NCI-H82 (cell line): Measurements from ENCODE around the gene MNAT1.
"Not testable (repeated sequence)": the region's sequence is repeated elsewhere in the genome, so short reads cannot be mapped to it uniquely, and the experiment has no call there.

Experiments used
- DNase-seq: peaks from one replicate; lab custom pipeline; 2025; lab: John Stamatoyannopoulos, UW

The MNAT1 gene

DNA sequence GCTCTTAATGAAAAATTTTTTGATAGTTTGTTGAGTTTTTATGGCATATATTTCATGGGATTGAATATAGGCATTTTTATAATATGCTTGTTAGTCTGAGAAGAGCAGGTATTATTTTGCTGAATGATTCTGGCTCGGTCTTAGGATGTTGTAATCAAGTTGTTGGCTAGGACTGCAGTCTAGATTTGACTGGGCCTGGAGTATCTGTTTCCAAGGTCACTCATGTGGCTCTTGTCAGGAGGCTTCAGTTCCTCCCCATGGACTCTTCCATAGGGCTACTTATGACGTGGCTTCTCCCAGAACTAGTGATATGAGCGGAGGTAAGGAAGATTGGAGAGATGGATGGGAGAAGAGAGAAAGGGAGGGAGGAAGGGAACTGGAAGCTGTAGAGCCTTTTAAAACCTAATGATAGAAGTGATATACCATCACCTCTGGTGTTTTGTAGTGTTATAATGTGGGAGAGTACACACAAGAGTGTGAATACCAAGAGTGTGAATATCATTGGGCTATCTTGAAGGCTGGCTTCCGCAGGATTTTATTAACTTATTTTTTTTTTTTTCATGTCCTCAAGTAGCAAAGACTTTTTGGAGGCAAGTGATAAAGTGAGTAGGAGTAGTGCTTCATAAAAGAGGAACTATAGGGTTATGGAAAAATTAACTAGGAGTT is 4.4 kb downstream of the MNAT1 start:
- no peak for DNase-seq

DNA sequence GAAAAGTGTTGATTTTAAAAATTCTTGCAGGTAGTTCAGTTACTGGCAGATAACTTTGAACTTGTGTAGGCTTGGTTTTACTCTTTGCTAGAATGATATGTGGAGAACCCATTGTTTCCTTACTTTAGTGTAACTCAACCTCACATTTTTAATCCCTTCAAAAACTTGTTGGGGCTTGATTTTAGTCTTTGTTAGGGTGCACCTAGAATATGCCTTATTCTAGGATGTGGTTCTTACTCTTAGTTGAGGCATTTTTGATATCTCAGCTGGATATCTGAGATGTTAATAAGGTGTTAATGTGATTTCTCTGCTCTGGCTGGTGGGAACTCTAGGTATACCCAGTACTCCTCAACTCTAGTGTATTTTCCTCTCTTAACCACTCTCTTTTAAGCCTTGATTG is 10.0 kb downstream of the MNAT1 start:
- no peak for DNase-seq

DNA sequence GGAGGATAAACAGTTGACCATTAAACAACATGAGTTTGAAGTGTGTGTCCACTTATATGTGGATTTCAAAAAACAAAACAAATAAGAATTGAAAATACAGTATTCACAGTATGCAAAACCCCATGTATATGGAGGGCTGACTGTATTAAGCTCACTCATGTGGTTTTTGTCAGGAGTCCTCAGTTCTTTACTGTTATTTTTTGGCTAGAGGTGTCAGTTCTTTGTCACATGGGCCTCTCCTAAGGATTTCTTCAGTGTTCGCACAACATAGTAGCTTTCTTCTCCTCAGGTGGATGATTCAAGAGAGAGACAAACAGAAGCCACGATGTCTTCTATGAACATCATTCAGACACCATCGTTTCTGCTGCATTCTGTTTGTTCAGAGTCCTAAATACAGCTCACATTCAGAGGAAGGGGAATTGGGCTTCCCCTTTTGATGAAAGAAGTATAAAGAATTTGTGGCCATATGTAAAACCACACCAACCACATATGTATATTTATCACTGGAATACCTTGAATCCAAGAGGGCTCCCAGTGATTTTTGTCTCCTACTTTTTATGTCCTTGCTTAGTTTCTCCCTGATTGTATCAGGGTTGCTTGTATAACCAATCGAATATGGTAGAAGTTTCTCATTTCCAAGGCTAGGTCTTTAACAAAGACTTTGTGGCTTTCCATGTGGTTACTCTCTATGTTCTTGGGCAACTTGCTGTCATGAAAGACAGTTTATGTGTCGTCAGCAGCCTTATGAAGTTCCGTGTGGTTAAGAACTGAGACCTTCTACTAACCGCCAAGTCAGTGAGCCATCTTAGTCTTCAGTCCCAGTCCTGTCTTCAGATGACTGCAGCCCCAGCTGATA is 18.9 kb downstream of the MNAT1 start:
- no peak for DNase-seq

DNA sequence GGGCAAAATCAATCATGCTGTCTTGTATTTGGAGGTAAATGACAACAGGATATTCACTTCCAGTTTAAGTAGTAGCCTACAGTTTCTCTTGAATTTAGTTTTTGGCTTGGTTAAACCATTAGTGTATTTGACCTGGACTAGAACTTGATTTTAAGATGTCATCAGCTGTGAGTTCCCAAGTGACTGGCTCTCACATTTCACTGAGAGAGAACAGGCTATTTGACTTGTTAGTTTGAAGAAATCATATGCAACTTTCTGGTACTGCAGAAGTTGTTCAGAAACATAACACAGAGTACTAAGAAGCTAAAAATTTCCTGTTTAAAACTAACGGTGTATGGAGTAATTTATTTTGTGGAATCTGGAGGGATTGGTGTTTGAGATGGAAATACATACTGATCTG is 22.3 kb downstream of the MNAT1 start:
- no peak for DNase-seq

DNA sequence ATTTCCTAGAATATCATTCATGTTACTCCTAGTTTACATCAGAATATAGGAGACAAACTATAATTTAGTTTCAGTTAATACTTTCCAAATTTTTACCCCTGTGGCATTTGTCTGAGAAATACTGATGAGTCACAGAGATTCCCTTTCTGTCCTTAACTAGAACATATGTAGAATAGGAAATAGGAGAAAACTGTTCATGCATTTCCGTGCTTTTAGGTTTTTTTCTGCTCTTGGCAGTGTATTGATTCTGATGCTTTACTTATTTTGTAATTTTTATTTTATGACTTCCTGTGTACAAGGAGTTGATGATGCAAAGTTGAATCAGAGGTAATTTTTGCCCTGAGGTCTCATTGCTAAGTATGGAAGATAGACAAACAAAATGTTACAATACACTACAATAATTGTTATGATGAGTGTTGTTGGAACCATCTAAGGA is 23.0 kb downstream of the MNAT1 start:
- DNase-seq, result no peak

DNA sequence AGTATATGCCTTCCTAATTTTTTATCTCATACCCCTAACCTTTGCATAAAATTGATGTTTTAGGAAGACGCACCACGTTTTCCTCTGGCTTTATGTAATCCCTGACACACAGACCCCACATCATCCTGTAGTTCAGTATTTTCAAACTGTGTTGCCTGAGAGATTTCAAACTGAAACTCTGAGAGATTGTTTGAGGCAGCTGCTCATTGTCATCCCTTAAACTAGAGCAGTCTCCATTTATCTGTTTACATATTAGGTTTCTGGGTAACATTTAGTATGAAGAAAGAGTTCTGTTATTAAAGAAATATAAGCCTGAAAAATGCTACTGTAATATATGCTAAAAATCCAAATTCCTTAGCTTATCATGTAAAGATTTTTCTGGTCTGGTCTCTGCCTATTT is 24.3 kb downstream of the MNAT1 start:
- DNase-seq, result no peak

DNA sequence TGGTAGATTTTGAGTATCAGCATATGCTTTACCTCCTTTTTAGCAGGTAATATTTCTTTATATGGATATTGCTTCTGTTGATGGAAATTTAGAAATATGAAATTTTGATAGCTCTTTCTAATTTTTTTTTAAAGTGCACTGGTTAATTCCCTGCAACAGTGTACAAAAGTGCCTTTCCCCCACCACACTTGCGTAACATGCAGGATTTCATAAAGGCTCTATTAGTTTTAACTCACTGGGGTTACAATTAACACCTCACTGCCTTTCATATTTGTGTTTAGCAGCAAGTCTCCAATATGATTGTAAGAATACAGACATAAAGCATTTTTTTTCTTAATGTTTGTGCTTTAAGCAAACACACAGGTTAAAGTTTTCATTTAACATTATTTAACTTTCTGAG is 25.6 kb downstream of the MNAT1 start:
- DNase-seq, result no peak

DNA sequence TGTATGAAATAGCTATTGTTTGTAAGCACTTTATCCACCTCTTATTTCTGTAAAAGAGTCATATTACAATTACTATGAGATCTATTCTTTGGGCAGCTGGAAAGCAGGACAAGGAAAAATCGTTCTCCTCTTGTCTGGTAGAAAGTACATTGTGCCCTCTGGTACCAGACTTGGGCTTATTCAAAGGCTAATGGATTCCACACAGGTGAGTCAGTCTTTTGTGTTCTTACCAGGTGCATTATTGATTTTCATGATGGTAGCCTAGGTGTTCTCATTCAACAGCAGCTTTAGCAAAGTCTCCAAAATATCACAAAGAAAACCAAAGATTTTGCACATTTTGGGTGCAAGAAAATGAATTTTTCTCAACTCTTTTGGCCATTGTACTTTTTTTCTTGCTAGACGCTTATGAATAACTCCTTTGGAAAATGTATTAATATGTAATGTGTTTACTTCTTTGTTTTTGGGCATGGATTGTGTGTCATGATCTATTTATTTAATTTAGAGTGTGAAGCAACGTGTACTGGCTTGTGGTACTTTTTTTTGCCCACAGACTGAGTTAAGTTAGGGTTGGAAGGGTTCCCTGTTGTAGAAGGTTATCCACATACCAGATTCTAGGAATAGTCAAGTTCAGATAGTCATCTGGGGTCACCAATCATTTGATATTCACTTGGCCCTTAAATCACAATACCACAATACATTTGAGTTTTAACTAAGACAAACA is 26.2 kb downstream of the MNAT1 start:
- DNase-seq, result no peak

DNA sequence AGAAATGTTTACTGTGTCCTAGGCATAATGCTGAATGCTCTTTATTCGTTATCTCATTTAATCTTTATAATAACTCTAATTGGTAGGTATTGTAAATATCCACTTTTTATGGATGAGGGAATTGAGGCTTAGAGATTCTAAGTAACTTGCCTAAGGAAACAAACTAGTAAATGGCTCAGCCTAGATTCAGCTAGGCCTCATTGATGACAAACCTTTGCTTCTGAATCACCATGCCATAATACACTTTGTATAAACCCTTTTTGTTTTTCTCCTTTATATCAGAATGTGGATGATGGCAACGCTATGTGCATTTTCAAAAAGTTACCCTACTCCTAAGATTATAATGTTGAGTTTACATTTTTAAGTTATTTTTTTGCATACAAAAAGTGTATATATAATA is 34.0 kb downstream of the MNAT1 start:
- no peak for DNase-seq

DNA sequence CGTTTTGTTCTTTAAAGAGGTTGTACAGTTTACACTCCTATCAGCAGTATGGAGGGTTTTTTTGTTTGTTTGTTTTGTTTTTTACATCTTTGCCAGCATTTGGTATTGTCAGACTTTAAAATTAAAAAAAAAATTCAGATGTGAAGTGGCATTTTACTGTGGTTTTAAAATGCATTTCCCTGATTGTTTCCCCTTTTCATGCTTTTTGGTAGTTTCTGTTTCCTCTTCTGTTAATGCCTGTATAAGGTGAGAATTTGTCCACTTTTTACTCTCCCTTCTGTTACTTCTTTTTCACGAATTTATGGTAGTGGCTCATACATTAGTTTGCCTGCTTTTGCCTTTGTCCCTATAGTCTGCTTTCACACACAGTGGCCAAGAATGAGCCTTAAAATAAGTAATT is 36.6 kb downstream of the MNAT1 start:
- no peak for DNase-seq

DNA sequence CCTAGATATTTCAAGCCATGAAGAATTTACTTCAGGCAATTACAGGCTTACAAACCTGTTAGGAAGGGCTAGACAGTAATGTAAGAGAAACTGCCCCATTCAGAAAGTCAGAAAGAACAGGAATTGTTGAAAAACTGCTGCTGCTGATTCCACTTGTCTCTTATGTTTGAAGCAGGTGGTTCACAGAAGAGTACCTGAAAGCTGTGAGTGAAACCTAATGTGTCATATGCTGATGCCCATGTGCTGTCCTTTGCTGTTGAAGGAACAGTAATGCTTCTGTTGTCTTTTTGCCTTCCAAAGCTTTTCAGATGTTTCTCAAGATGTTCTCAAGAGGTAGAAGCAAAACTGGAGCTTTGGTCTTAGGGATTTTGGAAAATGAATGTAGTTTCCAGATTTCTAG is 39.0 kb downstream of the MNAT1 start:
- DNase-seq, result no peak

DNA sequence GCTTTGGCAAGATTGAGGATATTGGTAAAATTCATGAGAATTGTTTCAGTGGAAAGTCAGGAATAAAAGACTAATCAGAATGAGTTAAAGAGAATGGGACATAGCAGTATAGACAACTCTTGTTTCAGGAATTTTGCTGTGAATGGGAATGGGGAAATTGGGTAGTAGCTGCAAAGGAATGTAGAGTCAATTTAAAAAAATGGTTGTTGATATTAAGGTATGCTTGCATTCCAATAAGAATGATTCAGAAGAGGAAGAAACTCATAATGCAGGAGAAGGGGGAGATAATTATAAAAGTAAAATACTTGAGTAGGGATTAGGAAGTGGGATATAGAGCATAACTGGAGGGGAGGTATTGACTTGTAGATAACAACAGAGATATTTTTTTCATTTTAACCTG is 40.7 kb downstream of the MNAT1 start:
- DNase-seq, result no peak

DNA sequence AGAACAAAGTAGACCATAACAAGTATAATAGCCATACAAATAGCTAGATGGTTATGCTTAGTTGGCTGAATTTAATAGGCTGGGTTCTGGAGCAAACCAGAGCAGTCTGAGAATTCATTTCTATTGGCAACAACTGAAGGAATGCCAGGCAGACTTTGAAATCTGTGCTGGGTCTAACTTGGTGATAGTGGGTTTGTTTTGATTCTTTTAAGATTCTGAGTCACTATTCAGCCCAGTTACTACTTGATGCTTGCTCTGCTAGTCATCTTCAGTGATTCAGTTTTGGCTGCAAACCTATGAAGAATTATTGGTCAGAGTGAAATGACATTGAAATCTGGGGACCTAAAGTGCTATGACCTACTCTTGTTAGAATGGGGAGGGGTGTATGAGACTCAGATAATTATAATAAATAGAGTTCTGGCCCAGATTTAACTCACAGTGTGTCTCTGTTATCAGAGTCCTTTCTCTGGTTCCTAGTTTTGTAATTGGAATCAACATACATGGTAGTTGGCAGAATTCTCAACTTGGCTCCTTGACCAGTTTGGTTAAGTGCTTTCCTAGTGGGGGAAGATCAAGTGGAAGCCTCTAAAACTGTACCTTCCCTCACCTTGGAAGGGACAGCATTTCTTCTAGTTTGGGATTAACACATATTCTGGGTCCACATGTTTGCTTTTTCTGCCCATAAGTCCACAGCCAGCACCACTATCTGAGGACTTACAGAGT is 43.5 kb downstream of the MNAT1 start:
- no peak for DNase-seq

DNA sequence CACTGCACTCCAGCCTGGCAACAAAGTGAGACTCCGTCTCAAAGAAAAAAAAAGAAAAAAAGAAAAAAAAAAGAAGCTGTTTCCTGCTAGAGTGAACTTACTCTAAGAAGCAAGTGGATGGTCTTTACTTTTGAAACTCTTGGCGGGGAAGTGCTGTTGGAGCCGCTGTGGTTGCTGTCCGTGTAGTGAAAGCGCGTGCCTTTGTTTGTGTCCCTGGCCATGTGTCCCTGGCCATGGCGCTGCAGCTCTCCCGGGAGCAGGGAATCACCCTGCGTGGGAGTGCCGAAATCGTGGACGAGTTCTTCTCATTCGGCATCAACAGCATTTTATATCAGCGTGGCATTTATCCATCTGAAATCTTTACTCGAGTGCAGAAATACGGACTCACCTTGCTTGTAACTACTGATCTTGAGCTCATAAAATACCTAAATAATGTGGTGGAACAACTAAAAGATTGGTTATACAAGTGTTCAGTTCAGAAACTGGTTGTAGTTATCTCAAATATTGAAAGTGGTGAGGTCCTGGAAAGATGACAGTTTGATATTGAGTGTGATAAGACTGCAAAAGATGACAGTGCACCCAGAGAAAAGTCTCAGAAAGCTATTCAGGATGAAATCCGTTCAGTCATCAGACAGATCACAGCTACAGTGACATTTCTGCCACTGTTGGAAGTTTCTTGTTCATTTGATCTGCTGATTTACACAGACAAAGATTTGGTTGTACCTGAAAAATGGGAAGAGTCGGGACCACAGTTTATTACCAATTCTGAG is 45.4 kb downstream of the MNAT1 start:
- DNase-seq, result not testable (repeated sequence)

DNA sequence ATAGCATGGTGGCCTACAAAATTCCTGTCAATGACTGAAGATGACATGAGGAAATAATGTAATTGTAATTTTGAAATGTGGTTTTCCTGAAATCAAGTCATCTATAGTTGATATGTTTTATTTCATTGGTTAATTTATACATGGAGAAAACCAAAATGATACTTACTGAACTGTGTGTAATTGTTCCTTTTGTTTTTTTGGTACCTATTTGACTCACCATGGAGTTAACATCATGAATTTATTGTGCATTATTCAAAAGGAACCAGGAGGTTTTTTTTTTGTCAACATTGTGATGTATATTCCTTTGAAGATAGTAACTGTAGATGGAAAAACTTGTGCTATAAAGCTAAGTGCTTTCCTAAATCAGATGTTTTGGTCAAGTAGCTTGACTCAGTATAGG is 46.0 kb downstream of the MNAT1 start:
- not testable (repeated sequence) for DNase-seq

DNA sequence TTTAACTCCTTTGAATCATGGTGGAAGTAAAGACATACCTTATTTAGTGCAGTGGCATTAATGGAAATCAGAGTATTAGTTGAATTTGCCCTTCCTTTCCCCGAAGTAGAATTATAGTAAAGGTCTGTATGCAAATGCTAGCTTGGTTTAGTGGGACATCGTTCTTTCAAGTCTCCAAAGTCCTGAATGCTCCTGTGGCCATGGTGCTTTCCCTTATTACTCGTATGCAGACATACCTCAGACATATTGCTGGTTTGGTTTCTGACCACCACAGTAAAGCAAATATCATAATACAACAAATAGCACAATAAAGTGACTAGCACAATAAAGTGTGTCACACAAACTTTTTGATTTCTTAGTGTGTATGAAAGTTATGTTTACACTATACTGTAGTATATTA is 52.3 kb downstream of the MNAT1 start:
- DNase-seq, result no peak

DNA sequence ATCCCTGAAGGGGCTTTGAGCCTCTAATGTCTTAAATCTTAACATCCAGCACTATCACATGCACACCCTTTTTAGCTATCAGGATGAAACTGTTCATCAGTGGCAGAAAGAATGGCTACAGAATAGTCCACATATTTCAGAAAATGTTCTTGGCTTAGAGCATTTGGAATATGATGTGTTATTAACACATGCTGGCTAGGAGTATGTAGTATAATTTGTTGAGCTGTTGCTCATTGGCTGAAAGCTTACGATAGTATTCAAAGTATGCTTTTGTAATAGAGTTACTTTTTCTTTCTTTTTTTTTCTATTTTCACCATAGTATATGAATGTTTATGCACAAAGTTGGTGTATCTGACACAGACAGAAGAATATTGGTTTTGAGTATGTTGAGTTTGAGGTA is 55.1 kb downstream of the MNAT1 start:
- DNase-seq, result no peak

DNA sequence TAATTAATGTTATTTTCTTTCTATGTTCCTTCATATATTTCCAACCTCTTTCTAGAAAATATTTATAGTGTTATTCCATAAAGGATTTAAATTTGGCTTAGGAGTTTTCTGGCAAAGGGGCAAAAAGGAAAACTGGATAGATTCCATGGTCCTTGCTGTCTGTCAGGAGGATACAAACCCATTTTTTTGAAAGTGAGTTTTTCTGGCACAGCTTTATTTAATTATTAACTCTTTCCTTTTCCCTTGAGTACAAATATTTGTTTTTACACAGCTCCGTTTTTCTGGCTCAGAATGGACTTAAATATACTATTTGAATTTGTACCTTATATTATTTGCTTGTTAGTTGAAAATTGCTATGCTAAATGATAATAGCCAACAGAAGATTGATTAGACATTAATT is 56.3 kb downstream of the MNAT1 start:
- DNase-seq, result no peak

DNA sequence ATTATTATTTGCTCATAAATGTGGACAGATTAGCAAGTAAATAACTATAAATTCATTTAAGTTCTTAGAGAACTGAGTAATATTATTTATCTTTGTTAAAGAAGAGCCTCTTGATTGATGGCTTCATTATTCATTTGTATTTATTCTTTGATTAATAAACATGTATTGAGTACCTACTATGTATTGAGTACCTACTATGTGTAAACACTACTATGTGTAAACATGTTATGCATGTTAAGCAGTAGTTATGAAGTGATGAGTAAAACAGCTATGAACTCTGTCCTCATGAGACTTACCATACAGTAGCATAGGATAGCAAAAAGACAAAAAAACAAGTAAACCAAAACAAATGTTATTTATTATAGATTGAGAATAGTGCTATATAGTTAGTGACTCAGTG is 61.9 kb downstream of the MNAT1 start:
- DNase-seq, result no peak

DNA sequence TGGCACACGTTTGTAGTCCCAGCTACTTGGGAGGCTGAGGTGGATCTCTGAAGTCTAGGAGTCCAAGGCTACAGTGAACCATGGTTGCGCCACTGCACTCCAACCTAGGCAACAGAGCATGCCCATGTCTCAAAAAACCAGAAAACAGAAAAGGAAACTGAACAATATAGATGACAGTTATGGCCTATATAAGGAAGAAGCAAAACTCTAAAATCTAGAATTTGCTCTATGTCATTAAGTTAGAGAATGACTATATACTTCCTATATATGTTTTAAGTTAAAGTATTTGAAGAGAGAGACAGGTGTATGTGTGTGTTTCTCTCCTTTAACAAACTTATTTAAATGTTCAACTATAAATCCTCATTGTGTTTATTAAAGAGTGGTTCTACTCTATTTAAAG is 65.8 kb downstream of the MNAT1 start:
- no peak for DNase-seq

DNA sequence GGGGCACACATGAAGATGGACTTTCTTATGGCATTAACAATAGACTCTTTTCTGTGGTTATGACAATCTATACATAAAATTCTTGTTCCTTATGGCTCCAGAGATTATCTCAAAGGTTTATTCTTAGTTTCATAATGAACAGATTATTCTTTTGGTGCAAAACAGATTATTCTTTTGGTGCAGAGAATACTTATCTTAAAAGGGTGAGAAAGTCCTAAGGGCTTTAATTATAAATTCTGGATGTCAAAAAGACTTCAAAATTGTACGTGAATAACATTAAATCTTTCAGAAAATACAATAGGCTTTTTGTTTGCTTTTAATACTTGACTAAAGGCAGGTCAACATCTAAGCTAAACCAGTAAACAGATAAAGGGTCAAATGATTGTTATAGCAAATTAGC is 69.3 kb downstream of the MNAT1 start:
- DNase-seq, result no peak
